Activated CD4-positive, alpha-beta T cell treated with anti-CD3 and anti-CD28 coated beads, Interleukin-2, amount 10 ng/mL, durations not matched to agents 7 days and 5 days (primary cell): Measurements from ENCODE around the gene PLXNA4. TPM values are rescaled to one million over a fixed set of nuclear protein-coding genes. Genes with fewer than 3 reads are reported as not detected.

Experiments used
- CTCF ChIA-PET: fragments of 350-600 bp; sonication (Branson Sonifier 250); formaldehyde crosslinking; loops from one replicate; lab custom pipeline; 2021; ENCODE audit warnings: antibody characterized with exemption; lab: Charles Lee
- POLR2A ChIA-PET: fragments of 350-600 bp; sonication (Branson Sonifier 250); formaldehyde crosslinking; loops from one replicate; lab custom pipeline; 2021; ENCODE audit warnings: antibody characterized with exemption; lab: Charles Lee
- DNase-seq: peaks from one replicate; pipeline ENCODE4 v3.0.0-alpha.2; 2020
- H3K27ac Mint-ChIP-seq: one replicate; pipeline ENCODE4 v1.8.0; 2021; ENCODE audit warnings: mild to moderate bottlenecking, moderate library complexity, mixed read lengths
- H3K27me3 Mint-ChIP-seq: one replicate; pipeline ENCODE4 v1.8.0; 2021; ENCODE audit warnings: mixed read lengths
- H3K36me3 Mint-ChIP-seq: one replicate; pipeline ENCODE4 v1.8.0; 2021; ENCODE audit warnings: low read depth, mixed read lengths
- H3K4me1 Mint-ChIP-seq: one replicate; pipeline ENCODE4 v1.8.0; 2021; ENCODE audit warnings: mixed read lengths
- H3K4me3 Mint-ChIP-seq: one replicate; pipeline ENCODE4 v1.8.0; 2021; ENCODE audit warnings: mild to moderate bottlenecking, moderate library complexity, mixed read lengths
- H3K9me3 Mint-ChIP-seq: one replicate; pipeline ENCODE4 v1.8.0; 2021; ENCODE audit warnings: mixed read lengths
- total RNA-seq, 2 experiments: library from RNA; stranded (reverse); gene quantifications; one replicate each; pipeline ENCODE4 v1.2.3, GENCODE V29; 2021

The PLXNA4 gene
- total RNA-seq, 2 experiments from 2014 or later = 21.3 to 23.3 TPM

DNA sequence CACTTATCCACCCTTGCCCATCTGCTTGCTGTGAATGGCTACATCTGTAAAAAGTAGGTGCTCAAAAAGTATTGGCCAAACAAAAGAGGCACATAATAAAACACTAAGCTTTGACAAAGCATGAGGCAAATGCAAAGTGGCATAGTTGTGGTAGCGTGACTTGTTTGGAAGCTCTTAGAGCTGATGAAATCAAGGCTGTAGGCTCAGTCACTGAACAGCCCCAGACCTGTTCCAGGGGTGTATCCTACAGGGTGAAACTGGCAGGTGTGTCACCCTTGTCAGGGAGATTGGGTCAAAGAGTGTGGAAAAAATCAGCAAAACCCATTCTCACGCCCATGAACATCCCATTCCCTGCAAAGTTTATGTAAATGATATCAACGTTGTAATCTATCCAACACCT is 427.4 kb downstream of the PLXNA4 start:
- peaks cover 2% of the 10 kb centered on the region for H3K27me3 Mint-ChIP-seq
- no peaks in the 10 kb centered on the region for H3K9me3 Mint-ChIP-seq
- no peak overlapping the region for H3K4me3 Mint-ChIP-seq
- no peaks in the 10 kb centered on the region for H3K4me1 Mint-ChIP-seq
- no peak for DNase-seq
- H3K27ac Mint-ChIP-seq = no peak overlapping the region
- no peaks in the 10 kb centered on the region for H3K36me3 Mint-ChIP-seq
- ChIA-PET POLR2A (no interaction called here), CTCF (no interaction called here)

DNA sequence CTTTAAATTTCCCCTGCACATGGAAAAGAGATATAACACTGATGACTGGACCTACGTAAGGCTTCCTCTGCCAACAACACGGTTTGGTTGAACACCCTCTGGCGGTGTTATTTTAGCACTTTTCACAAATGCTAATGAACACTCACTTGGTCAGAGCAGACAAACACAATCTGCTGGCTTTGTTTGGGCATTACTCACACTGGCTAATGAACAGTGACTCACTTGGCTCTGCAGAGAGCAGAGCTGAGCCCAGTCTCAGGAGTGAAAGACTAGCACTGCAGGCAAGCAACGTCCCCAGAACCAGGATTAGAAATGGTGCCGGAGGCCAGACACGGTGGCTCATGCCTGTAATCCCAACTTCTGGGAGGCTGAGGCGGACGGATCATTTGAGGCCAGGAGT is 430.8 kb downstream of the PLXNA4 start:
- Mint-ChIP-seq H3K27me3 (no peaks in the 10 kb centered on the region), H3K4me1 (no peaks in the 10 kb centered on the region), H3K27ac (no peak overlapping the region), H3K9me3 (no peaks in the 10 kb centered on the region), H3K4me3 (no peak overlapping the region), H3K36me3 (no peaks in the 10 kb centered on the region)
- POLR2A ChIA-PET = no interaction called here
- no peak for DNase-seq
- CTCF ChIA-PET = no interaction called here

DNA sequence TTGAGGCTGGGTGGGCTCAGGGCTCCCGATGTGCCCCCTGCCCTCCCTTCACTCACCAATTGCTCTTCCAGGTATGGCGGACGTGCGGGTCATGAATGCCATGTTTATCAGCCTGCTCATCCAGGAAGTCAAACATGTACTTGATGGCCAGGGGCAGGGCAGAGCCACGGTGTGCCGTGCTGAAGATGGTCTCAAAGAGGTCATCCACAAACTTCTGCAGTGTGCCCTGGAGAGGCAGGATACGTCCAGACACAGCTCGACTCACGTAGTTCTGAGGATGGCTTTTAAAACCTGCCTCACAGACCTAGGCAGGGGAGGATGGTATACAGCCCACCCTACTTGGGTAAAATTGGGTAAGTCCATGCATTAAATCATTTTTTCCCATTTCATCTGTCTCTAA is 431.2 kb downstream of the PLXNA4 start:
- DNase-seq = no peak
- H3K4me1 Mint-ChIP-seq = no peaks in the 10 kb centered on the region
- no peak overlapping the region for H3K27ac Mint-ChIP-seq
- no peaks in the 10 kb centered on the region for H3K9me3 Mint-ChIP-seq
- H3K4me3 Mint-ChIP-seq = no peak overlapping the region
- H3K36me3 Mint-ChIP-seq = peaks cover 2% of the 10 kb centered on the region
- POLR2A ChIA-PET = no interaction called here
- CTCF ChIA-PET = no interaction called here
- no peaks in the 10 kb centered on the region for H3K27me3 Mint-ChIP-seq

DNA sequence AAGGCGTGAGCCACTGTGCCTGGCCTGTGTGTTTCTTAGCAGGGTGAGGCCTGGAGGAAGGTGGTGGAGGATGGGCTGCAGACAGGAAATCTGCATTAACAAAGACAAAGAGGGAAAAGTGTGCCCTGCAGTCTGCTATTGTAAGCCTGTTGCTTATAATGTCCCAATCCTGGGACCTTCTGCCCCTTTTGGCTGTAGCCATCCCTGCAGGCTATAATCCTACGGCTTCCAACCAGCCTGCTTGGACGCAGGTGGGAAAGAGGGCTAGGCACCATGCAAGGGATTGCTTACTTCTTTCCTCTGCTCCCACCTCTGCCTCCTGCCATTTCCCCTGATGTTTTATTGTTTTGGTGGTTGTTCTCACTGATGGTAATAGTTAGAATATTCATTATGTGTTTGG is 434.3 kb downstream of the PLXNA4 start:
- Mint-ChIP-seq H3K4me3 (no peak overlapping the region), H3K36me3 (peaks cover 3% of the 10 kb centered on the region), H3K4me1 (no peaks in the 10 kb centered on the region), H3K9me3 (no peaks in the 10 kb centered on the region), H3K27me3 (no peaks in the 10 kb centered on the region), H3K27ac (no peak overlapping the region)
- POLR2A ChIA-PET = no interaction called here
- no peak for DNase-seq
- CTCF ChIA-PET = no interaction called here

DNA sequence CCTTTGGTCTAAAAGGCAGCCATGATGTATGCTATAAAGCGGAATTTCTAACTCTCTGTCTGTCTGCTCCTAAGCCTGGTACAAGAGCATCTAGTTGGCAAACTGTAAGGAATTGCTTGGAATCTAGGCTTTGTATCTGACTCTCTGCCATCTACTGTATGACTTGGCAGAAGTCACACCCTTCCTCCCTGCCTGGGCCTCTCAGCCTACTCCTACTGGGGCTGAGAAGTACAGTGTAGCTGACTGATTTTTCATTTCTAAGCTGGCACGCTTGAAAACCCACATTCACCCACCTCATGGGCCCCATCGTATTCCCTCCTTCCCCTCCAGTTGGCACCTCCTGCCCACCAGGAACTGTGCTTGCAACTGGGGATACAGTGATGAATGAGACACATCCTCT is 435.2 kb downstream of the PLXNA4 start:
- Mint-ChIP-seq H3K4me1 (no peaks in the 10 kb centered on the region), H3K9me3 (no peaks in the 10 kb centered on the region), H3K27ac (no peak overlapping the region), H3K27me3 (no peaks in the 10 kb centered on the region), H3K4me3 (no peak overlapping the region), H3K36me3 (peaks cover 3% of the 10 kb centered on the region)
- POLR2A ChIA-PET = no interaction called here
- CTCF ChIA-PET = no interaction called here
- no peak for DNase-seq

DNA sequence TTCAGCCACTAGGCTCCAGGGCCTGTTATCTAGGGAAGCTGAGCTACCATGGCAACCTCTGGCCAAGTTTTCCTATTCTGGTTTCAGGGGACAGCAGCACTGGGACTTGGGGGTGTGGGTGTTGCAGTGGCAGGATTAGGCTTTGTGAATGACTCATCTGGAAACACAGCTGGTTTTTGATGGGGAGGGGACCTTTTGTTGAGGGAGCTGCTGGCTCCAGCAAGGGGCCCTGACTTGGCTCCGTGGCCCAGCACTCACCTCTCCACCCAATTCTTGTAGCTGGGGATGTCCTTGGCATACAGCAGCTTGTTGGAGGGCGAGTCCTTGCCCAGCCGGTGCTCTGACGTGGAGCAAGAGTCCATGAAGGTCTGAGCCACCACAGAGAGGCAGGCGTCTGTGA is 435.9 kb downstream of the PLXNA4 start:
- no peaks in the 10 kb centered on the region for H3K9me3 Mint-ChIP-seq
- H3K4me3 Mint-ChIP-seq = no peak overlapping the region
- H3K4me1 Mint-ChIP-seq = no peaks in the 10 kb centered on the region
- POLR2A ChIA-PET = no interaction called here
- CTCF ChIA-PET = no interaction called here
- H3K27me3 Mint-ChIP-seq = no peaks in the 10 kb centered on the region
- no peak for DNase-seq
- no peak overlapping the region for H3K27ac Mint-ChIP-seq
- H3K36me3 Mint-ChIP-seq = peaks cover 3% of the 10 kb centered on the region

DNA sequence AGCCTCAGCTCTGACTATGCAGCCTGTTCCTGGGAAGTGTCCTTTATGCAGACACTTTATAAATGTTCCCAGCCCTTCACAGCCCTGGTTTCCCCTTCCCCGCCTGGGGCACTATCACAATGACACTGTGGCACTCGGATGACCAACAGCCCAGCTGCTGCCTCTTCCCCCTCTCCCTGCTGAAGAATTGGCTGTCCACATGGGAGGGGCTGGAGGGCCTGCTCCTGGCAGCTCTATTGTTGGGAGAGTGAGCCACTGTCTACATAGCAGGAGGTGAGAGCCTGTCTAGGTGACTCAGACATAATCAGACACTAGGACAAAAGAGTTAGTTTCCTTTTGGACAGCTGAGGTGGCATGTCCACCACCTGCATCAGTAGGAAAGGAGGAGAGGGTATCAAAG is 437.5 kb downstream of the PLXNA4 start:
- no peak for DNase-seq
- Mint-ChIP-seq H3K27me3 (no peaks in the 10 kb centered on the region), H3K36me3 (peaks cover 3% of the 10 kb centered on the region), H3K4me1 (no peaks in the 10 kb centered on the region), H3K4me3 (no peak overlapping the region), H3K27ac (no peak overlapping the region), H3K9me3 (no peaks in the 10 kb centered on the region)
- POLR2A ChIA-PET = no interaction called here
- CTCF ChIA-PET = no interaction called here

DNA sequence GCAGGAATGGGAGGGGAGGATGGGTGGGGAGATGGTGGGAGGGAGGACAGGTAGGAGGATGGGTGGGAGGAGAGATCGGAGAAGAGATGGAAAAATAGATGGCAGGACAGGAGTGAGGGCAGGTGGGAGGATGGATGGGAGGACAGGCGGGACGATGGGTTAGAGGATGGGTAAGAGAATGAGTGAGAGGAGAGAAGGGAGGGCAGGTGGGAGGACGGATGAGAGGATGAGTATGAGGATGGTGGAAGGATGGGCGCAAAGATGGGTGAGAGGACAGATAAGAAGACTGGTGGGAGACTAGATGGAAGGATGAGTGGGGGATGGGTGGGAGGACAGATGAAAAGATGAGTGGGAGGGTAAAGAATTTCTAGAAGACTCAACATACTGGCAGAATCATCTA is 438.6 kb downstream of the PLXNA4 start:
- Mint-ChIP-seq H3K36me3 (peaks cover 3% of the 10 kb centered on the region), H3K27ac (no peak overlapping the region), H3K4me3 (no peak overlapping the region), H3K27me3 (no peaks in the 10 kb centered on the region), H3K4me1 (no peaks in the 10 kb centered on the region), H3K9me3 (no peaks in the 10 kb centered on the region)
- CTCF ChIA-PET = no interaction called here
- DNase-seq = no peak
- POLR2A ChIA-PET = no interaction called here

DNA sequence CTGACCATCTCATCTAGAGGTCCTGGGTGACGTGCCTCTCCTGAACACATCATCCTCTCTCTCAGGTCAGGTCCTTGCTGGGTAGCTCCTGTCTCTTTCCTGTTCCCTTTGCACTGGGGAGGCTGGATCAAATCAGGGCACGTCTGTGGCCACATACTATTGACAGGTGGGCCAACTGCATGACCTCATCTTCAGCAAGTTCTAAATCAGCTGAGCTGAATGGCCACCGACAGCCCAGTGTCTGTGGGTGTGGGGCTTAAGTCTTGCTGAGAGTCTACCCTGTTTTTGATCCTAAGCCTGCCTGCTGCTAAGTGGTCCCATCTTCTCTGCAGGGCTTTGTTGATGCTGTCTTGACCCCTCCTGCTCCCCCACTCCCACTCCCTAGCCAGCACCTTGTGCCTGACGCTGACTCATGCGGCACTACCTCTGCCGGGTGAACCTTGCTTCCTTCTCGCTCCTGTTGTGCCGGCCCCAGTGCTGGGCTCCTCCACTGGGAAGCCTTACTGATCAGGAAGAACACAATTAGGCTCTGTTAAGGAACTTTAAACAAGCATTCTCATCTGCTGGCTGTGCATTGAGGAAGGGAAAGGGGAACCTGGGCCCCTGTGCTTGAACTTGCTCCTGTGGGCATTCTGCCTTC is 440.4 kb downstream of the PLXNA4 start:
- ChIA-PET CTCF (no interaction called here), POLR2A (no interaction called here)
- peaks cover under 1% of the 10 kb centered on the region for H3K4me1 Mint-ChIP-seq
- no peak for DNase-seq
- no peak overlapping the region for H3K4me3 Mint-ChIP-seq
- H3K27me3 Mint-ChIP-seq = no peaks in the 10 kb centered on the region
- peaks cover 3% of the 10 kb centered on the region for H3K36me3 Mint-ChIP-seq
- no peaks in the 10 kb centered on the region for H3K9me3 Mint-ChIP-seq
- H3K27ac Mint-ChIP-seq = no peak overlapping the region

DNA sequence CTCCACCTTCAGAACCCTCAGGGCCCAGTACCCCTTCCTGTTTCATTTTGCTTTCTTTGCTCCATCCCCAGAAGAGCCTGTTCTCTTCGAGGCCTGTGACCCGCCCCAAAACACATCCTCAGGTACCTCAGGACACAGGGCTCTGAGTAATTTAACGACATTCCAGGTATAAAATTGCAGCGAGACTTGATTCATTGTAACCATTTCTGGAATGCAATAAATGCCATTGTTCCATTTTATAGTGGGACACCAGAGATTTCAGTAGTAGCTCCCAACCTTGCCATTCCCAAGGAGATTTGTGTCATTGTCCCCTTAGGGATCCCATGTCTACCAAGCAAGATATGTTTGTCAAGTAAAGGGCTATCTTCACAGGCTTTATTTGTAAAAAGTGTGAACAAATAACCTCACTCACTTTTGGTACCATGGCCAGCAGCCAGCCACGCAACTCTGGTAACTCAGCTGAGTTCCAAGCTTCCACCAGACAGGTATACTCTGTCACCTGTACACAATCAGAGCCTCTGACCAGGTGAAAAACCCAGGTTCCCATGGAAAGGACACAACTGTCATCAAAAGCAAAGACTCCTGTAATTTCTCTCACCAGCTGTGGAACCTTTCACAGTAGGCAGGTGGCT is 441.3 kb downstream of the PLXNA4 start:
- Mint-ChIP-seq H3K27me3 (no peaks in the 10 kb centered on the region), H3K36me3 (no peaks in the 10 kb centered on the region), H3K4me1 (peaks cover 9% of the 10 kb centered on the region), H3K4me3 (no peak overlapping the region), H3K9me3 (no peaks in the 10 kb centered on the region), H3K27ac (no peak overlapping the region)
- ChIA-PET CTCF (interaction anchor here (0.7 kb wide), 1 partner anchor 20 kb away, joined by 3 read pairs; no protein-coding TSS in a partner anchor), POLR2A (no interaction called here)
- DNase-seq = no peak

DNA sequence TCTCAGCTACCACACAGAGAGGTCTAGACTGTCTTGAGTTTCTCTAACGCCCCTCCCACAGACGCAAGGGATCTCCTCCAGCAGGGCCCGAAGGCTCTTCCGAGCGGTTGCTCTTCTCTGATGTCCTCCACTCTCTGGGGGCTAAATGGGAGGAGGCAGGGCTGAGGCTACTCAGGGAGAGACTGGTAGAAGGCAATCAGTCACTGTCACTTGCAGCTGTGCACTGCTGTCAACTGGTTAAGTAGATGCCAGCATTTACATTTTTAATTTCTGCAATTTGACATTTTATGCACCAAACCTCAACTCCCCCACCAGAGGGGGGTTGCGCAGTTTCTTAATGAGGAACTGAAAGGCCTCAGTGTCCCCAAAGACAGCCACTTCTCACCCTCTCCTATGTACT is 442.8 kb downstream of the PLXNA4 start:
- H3K4me1 Mint-ChIP-seq = peaks cover 9% of the 10 kb centered on the region
- ChIA-PET CTCF (interaction anchor here (0.7 kb wide), 1 partner anchor 20 kb away, joined by 3 read pairs; no protein-coding TSS in a partner anchor), POLR2A (no interaction called here)
- no peak overlapping the region for H3K27ac Mint-ChIP-seq
- no peaks in the 10 kb centered on the region for H3K36me3 Mint-ChIP-seq
- H3K9me3 Mint-ChIP-seq = no peaks in the 10 kb centered on the region
- H3K27me3 Mint-ChIP-seq = no peaks in the 10 kb centered on the region
- H3K4me3 Mint-ChIP-seq = no peak overlapping the region
- no peak for DNase-seq

DNA sequence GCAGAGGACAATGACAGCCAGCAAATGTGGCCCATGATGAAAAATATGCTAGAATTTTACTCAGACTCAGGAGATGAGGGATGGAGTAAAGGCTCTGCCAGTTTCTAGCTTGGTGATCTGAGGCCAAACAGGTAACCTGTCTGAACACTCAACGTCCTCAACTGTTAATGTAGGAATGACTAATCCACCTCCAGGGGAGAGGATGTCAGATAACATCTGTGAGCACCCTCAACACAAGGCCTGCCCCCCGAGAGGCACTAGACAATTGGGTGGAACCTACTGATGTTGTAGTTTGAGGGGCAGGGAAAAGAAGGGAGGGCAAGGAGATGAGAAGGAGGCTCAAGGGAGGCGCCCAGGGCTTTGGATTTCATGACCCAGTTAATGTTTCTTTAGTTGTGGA is 445.1 kb downstream of the PLXNA4 start:
- H3K27ac Mint-ChIP-seq = no peak overlapping the region
- H3K27me3 Mint-ChIP-seq = no peaks in the 10 kb centered on the region
- H3K4me1 Mint-ChIP-seq = peaks cover 9% of the 10 kb centered on the region
- ChIA-PET POLR2A (no interaction called here), CTCF (no interaction called here)
- H3K4me3 Mint-ChIP-seq = no peak overlapping the region
- no peak for DNase-seq
- no peaks in the 10 kb centered on the region for H3K36me3 Mint-ChIP-seq
- no peaks in the 10 kb centered on the region for H3K9me3 Mint-ChIP-seq

DNA sequence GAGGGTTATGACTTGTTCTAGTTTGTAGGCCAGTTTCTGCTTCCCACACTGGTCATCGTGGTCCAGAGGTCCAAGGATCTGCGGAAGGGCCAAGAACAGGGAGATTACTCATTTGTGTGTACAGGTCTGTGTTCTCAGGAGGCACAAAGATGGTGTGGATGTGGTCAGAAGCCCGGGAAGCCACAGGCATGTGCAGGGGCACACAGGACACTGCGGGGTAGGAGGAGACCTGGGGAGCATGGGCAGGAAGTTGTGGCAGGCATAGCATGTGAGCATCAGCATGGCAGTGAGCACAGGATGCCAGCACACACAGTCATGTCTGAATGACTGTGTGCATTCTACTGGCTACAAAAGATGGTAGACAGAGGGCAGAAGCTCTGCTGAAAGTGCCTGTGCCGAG is 445.8 kb downstream of the PLXNA4 start:
- DNase-seq = peak; percentile 24
- no peak overlapping the region for H3K27ac Mint-ChIP-seq
- peaks cover 9% of the 10 kb centered on the region for H3K4me1 Mint-ChIP-seq
- H3K27me3 Mint-ChIP-seq = no peaks in the 10 kb centered on the region
- CTCF ChIA-PET = no interaction called here
- POLR2A ChIA-PET = no interaction called here
- H3K9me3 Mint-ChIP-seq = no peaks in the 10 kb centered on the region
- no peaks in the 10 kb centered on the region for H3K36me3 Mint-ChIP-seq
- no peak overlapping the region for H3K4me3 Mint-ChIP-seq
